ENCODE measurements around the gene PHACTR4. TPM values are rescaled to one million over a fixed set of nuclear protein-coding genes. Genes with fewer than 3 reads are reported as not detected.
"Not testable (repeated sequence)": the region's sequence is repeated elsewhere in the genome, so short reads cannot be mapped to it uniquely, and the experiment has no call there.

The PHACTR4 gene
- total and polyA plus RNA-seq, 9 of the 15 experiments (the other 6 are each of a cell fraction or from before 2014, with no cell fraction given): 6.4 to 43.6 (median 14.2) TPM

- Histone ChIP-seq H4K20me1 (replicated peaks; ENCODE audit: control insufficient read depth, insufficient read depth, low read length) (peaks cover 42% of the 10 kb centered on the region), H3K79me2 (ENCODE audit: control insufficient read depth, insufficient read depth, low read length) (peaks cover 39% of the 10 kb centered on the region), H3K36me3 (ENCODE audit: control insufficient read depth, insufficient read depth, low read length) (peaks cover 39% of the 10 kb centered on the region), H3K4me1 (replicated peaks in 1 of 2; ENCODE audit: control insufficient read depth in 2 of 2, insufficient read depth in 2 of 2, low read length in 2 of 2) (peaks cover 24 to 35% of the 10 kb centered on the region in 2 experiments; a peak in 4 of 5 replicates)
- H3K27me3 ChIP-seq (ENCODE audit: control insufficient read depth in 2 of 2, insufficient read depth in 2 of 2, low read length in 2 of 2); intact Hi-C loops (cut with micrococcal nuclease); ATAC-seq; BruUV-seq (replicated peaks); FAIRE-seq; H3K4me3 ChIP-seq; H3K4me2 ChIP-seq (ENCODE audit: insufficient read depth, low read length); H3K27ac ChIP-seq (ENCODE audit: extremely low read depth, low read depth, low read length); H2AFZ ChIP-seq (ENCODE audit: low read depth, low read length); H3K9ac ChIP-seq (ENCODE audit: insufficient read depth in 1 of 2, low read depth in 2 of 2, low read length in 2 of 2); H3K9me3 ChIP-seq (replicated peaks; ENCODE audit: control insufficient read depth, insufficient read depth, low read depth, low read length); H3K9me1 ChIP-seq (ENCODE audit: control insufficient read depth, insufficient read depth, low read length): not testable (repeated sequence)
- in situ Hi-C loops (cut with MboI): loop anchor here (5.0 kb wide), 1 partner anchor 353 kb away; no protein-coding TSS in a partner anchor
- POLR2A ChIA-PET: interaction anchor here (0.6 to 13.0 kb wide), 6 partner anchors 9 to 134 kb away, joined by 3 to 201 read pairs (median 4); partner anchors contain the start of genes RNU11 and TAF12
- 47% methylated on average over 13 of the region's 13 CpGs for WGBS (ENCODE audit: insufficient coverage, low coverage, missing lambda C conversion rate)
- DNase-seq (ENCODE audit: extremely low read depth in 1 of 4, low spot score in 3 of 4): peak in 1 of 4 experiments; percentile 60
- CTCF ChIA-PET (ENCODE audit: low intra/inter-chr PET ratio): interaction anchor here (1.1 kb wide), 1 partner anchor 88 kb away, joined by 3 read pairs; no protein-coding TSS in a partner anchor
- TF ChIP-seq POLR2AphosphoS2 (IDR thresholded peaks at IDR 0.05; ENCODE audit: low read length) (0 out of 2 replicates have a peak, but pooled peaks have one; percentile 3), ZSCAN29 (IDR thresholded peaks at IDR 0.05) (peak; percentile 21; the same call in 1 of the 2 replicates), TRIM24 (IDR thresholded peaks at IDR 0.05) (0 out of 4 replicates have a peak, but pooled peaks of 1 of the 2 experiments have one; percentile 2), ZNF77 (CRISPR knock-in tag; IDR thresholded peaks at IDR 0.05) (0 out of 2 replicates have a peak, but pooled peaks have one; percentile 9), ZBTB2 (IDR thresholded peaks at IDR 0.05) (peak; percentile 70), POLR2A (conservative IDR thresholded peaks at IDR 0.05) (peak; percentile 90), ZC3H8 (IDR thresholded peaks at IDR 0.05) (peak; percentile 52; the same call in 1 of the 2 replicates), POLR2G (IDR thresholded peaks at IDR 0.05; ENCODE audit: low read depth, low read length) (peak; percentile 50), CHCHD3 (CRISPR knock-in tag; IDR thresholded peaks at IDR 0.05) (0 out of 2 replicates have a peak, but pooled peaks have one; percentile 51), NKRF (IDR thresholded peaks at IDR 0.05; ENCODE audit: borderline replicate concordance) (0 out of 2 replicates have a peak, but pooled peaks have one; percentile 17), POLR2B (IDR thresholded peaks at IDR 0.05; ENCODE audit: low read depth, partially characterized antibody) (peak; percentile 69), CHD2 (IDR thresholded peaks at IDR 0.05; ENCODE audit: low read depth, low read length) (peak; percentile 7; the same call in 1 of the 2 replicates), MLX (CRISPR knock-in tag; conservative IDR thresholded peaks at IDR 0.05) (0 out of 4 replicates have a peak, but pooled peaks of 1 of the 2 experiments have one; percentile 14), RBFOX2 (IDR thresholded peaks at IDR 0.05; ENCODE audit: low read depth, low read length) (peak; percentile 59), NFIC (IDR thresholded peaks at IDR 0.05) (0 out of 2 replicates have a peak, but pooled peaks have one; percentile 0), PML (IDR thresholded peaks at IDR 0.05; ENCODE audit: low read length) (peak; percentile 20; the same call in 1 of the 2 replicates), SUPT5H (IDR thresholded peaks at IDR 0.05) (peak; percentile 71), ZNF316 (IDR thresholded peaks at IDR 0.05) (0 out of 2 replicates have a peak, but pooled peaks have one; percentile 7), POLR2AphosphoS5 (IDR thresholded peaks at IDR 0.05; ENCODE audit: control insufficient read depth, insufficient read depth, low read depth, low read length) (0 out of 2 replicates have a peak, but pooled peaks have one; percentile 2)
Observed at GRCh38 chr1:28514445-28514933, 144.9 kb downstream of the PHACTR4 start.

Data from K562 (cell line).